Uterus (tissue), 4 donors: ENCODE measurements around the gene LAS1L. TPM values are rescaled to one million over a fixed set of nuclear protein-coding genes. Genes with fewer than 3 reads are reported as not detected.

Experiments
- DNase-seq, 2 donors: peaks; one replicate each; pipeline ENCODE4 v3.0.0-alpha.2; 2019 to 2020
- H3K27ac ChIP-seq, 2 donors: fragments of 200-600 bp; sonication (generic); 1 replicate in 1 of 2; 2 replicates in 1 of 2; pipeline ENCODE4 v1.5.1; 2016 to 2018
- H3K27me3 ChIP-seq, 2 donors: fragments of 200-600 bp; sonication (generic); one replicate each; pipeline ENCODE4 v1.5.1; 2018 to 2019; ENCODE audit warnings: control low read depth in 1 of 2
- H3K36me3 ChIP-seq, 2 donors: fragments of 200-600 bp; sonication (generic); one replicate each; pipeline ENCODE4 v1.5.1; 2019; ENCODE audit warnings: control low read depth in 1 of 2
- H3K4me1 ChIP-seq, 2 donors: fragments of 200-600 bp; sonication (generic); one replicate each; pipeline ENCODE4 v1.5.1; 2018 to 2019; ENCODE audit warnings: control low read depth in 1 of 2
- H3K4me3 ChIP-seq, 2 donors: fragments of 200-600 bp; sonication (generic); 1 replicate in 1 of 2; 2 replicates in 1 of 2; pipeline ENCODE4 v1.5.1; 2018 to 2019; ENCODE audit warnings: mild to moderate bottlenecking in 1 of 2
- H3K9me3 ChIP-seq, 2 donors: fragments of 200-600 bp; sonication (generic); one replicate each; pipeline ENCODE4 v1.5.1; 2019; ENCODE audit warnings: control low read depth in 1 of 2
- CTCF ChIP-seq, 4 experiments: fragments of 200-600 bp in 2 of 4; fragments of 450-650 bp in 2 of 4; sonication (generic) in 2 of 4; IDR thresholded peaks; one replicate each; pipeline ENCODE4 v1.5.1; 2016 to 2019; ENCODE audit warnings: antibody characterized with exemption in 4 of 4, mild to moderate bottlenecking in 2 of 4, moderate library complexity in 1 of 4
- POLR2A ChIP-seq, 2 donors: fragments of 450-650 bp; IDR thresholded peaks; one replicate each; pipeline ENCODE4 v1.6.1; 2016; ENCODE audit warnings: antibody characterized with exemption in 2 of 2, mild to moderate bottlenecking in 1 of 2, moderate library complexity in 1 of 2
- intact Hi-C: fragments of 100-400 bp; cut with DNase I; formaldehyde crosslinking; loops from one replicate; pipeline ENCODE4 v1.15.1; 2023; ENCODE audit warnings: low total_unique reads
- total RNA-seq, 4 donors: library from RNA; depleted of rRNA in 3 of 4; stranded (reverse); fragments of >200 nt in 3 of 4; gene quantifications; one replicate each; pipeline versions ENCODE4 v1.1.0 to v1.2.4, GENCODE V29; 2014 to 2023
- donor health status: DM: yes; HTN: yes; CAD: no.

Gene LAS1L
- total RNA-seq: 10 to 100 TPM in 3 of 4 donors, 1 to 10 TPM in 1; 8.2 to 40.9 (median 17.9) TPM

- intact Hi-C loops: no loop called here
- Histone ChIP-seq H3K36me3 (no peaks in the 10 kb centered on the region), H3K4me1 (no peaks in the 10 kb centered on the region), H3K9me3 (no peaks in the 10 kb centered on the region), H3K4me3 (peak within 1 kb of the TSS; percentile 70 to 76), H3K27ac (peak within 1 kb of the TSS; percentile 42 to 72), H3K27me3 (no peaks in the 10 kb centered on the region)
- peak; percentile 91 for DNase-seq
- TF ChIP-seq CTCF (IDR thresholded peaks at IDR 0.05) (no peak), POLR2A (IDR thresholded peaks at IDR 0.05) (peak in 1 of 2 donors; percentile 52)
These were observed at the start of gene LAS1L for GRCh38 chrX:65534450-65535292. Gene LAS1L, minus strand, starts transcription at chrX:65534787. Its CDS starts 72 bp downstream, at chrX:65534715.

GRCh38 chrX:65582450-65583082 lies 48.0 kb upstream of the LAS1L start:
- Histone ChIP-seq H3K4me3 (no peak overlapping the region), H3K9me3 (no peaks in the 10 kb centered on the region), H3K27me3 (no peaks in the 10 kb centered on the region), H3K4me1 (no peaks in the 10 kb centered on the region), H3K27ac (no peak overlapping the region), H3K36me3 (no peaks in the 10 kb centered on the region)
- TF ChIP-seq CTCF (IDR thresholded peaks at IDR 0.05) (no peak), POLR2A (IDR thresholded peaks at IDR 0.05) (no peak)
- no peak for DNase-seq
- intact Hi-C loops: loop anchor here (5.0 kb wide), 1 partner anchor 405 kb away; no protein-coding TSS in a partner anchor

GRCh38 chrX:65581661-65582339 lies 47.2 kb upstream of the LAS1L start:
- no peak overlapping the region for H3K4me3 ChIP-seq
- DNase-seq: peak; percentile 61 to 70
- H3K9me3 ChIP-seq: no peaks in the 10 kb centered on the region
- no peaks in the 10 kb centered on the region for H3K36me3 ChIP-seq
- intact Hi-C loops: loop anchor here (5.0 kb wide), 1 partner anchor 406 kb away; no protein-coding TSS in a partner anchor
- no peaks in the 10 kb centered on the region for H3K4me1 ChIP-seq
- TF ChIP-seq CTCF (IDR thresholded peaks at IDR 0.05) (peak; percentile 67 to 86 (median 76)), POLR2A (IDR thresholded peaks at IDR 0.05) (no peak)
- H3K27ac ChIP-seq: no peak overlapping the region
- H3K27me3 ChIP-seq: no peaks in the 10 kb centered on the region

- no peak for TF ChIP-seq CTCF (IDR thresholded peaks at IDR 0.05)
- TF ChIP-seq POLR2A (IDR thresholded peaks at IDR 0.05): no peak
- Histone ChIP-seq H3K27ac (no peak overlapping the region), H3K27me3 (no peaks in the 10 kb centered on the region), H3K4me1 (no peaks in the 10 kb centered on the region), H3K36me3 (no peaks in the 10 kb centered on the region), H3K4me3 (no peak overlapping the region), H3K9me3 (no peaks in the 10 kb centered on the region)
- DNase-seq: no peak
- intact Hi-C loops: no loop called here
These were observed 43.8 kb upstream of the LAS1L start for GRCh38 chrX:65578346-65578745.
